ENCODE results near the gene LNX2. TPM values are rescaled to one million over a fixed set of nuclear protein-coding genes. Genes with fewer than 3 reads are reported as not detected.

LNX2 gene
- total RNA-seq, 6 experiments from 2014 or later: 9.5 to 28.3 (median 19.6) TPM

GRCh38 chr13:27496536-27497273 is 123.6 kb downstream of the LNX2 start:
- H3K4me1 ChIP-seq: no peaks in the 10 kb centered on the region
- ATAC-seq (no peak), DNase-seq (no peak)
- 44% methylated on average over 5 of the region's 10 CpGs for WGBS (ENCODE audit: insufficient coverage, low coverage, low lambda C conversion rate, missing lambda C conversion rate)
- H3K9me3 ChIP-seq: no peaks in the 10 kb centered on the region
- no peaks in the 10 kb centered on the region for H3K36me3 ChIP-seq
- H3K27ac ChIP-seq: no peak overlapping the region
- H3K27me3 ChIP-seq: no peaks in the 10 kb centered on the region
- intact Hi-C loops (cut with DNase I): no loop called here
- no peak for TF ChIP-seq POLR2A (IDR thresholded peaks at IDR 0.05)
- no peak for TF ChIP-seq CTCF (IDR thresholded peaks at IDR 0.05)
- no peak overlapping the region for H3K4me3 ChIP-seq

GRCh38 chr13:27496006-27496405 is 124.3 kb downstream of the LNX2 start:
- WGBS (ENCODE audit: insufficient coverage, low coverage, low lambda C conversion rate, missing lambda C conversion rate): 65% methylated on average over 4 of the region's 4 CpGs
- Histone ChIP-seq H3K36me3 (no peaks in the 10 kb centered on the region), H3K4me1 (no peaks in the 10 kb centered on the region), H3K27me3 (no peaks in the 10 kb centered on the region), H3K4me3 (no peak overlapping the region), H3K9me3 (no peaks in the 10 kb centered on the region), H3K27ac (no peak overlapping the region)
- no peak for TF ChIP-seq POLR2A (IDR thresholded peaks at IDR 0.05)
- no peak for TF ChIP-seq CTCF (IDR thresholded peaks at IDR 0.05)
- DNase-seq (no peak), ATAC-seq (no peak)
- intact Hi-C loops (cut with DNase I): no loop called here

Other genes starting within 250 kb of the LNX2 start
- 100 to 1,000 TPM in 2 of 6 experiments, 10 to 100 TPM in 4; 50.2 to 216 (median 64.9) TPM for gene GTF3A, start 195.9 kb downstream of the LNX2 start, total RNA-seq
- 10 to 100 TPM; 26.5 to 46.0 (median 32.0) TPM for gene MTIF3, start 170.0 kb downstream of the LNX2 start, total RNA-seq
- gene POLR1D, start 1.4 kb upstream of the LNX2 start, total RNA-seq: 10 to 100 TPM; 34.9 to 56.2 (median 46.6) TPM
- gene GSX1, start 172.0 kb upstream of the LNX2 start, total RNA-seq: not detected